HepG2 (cell line): Measurements from ENCODE around the gene PUS7.

Source experiments
- CCAR2 ChIP-seq: fragments of 200-400 bp; formaldehyde crosslinking; optimal IDR thresholded peaks from 2 replicates; pipeline ENCODE3; 2018; ENCODE audit warnings: low read depth, mild to moderate bottlenecking, low read length, moderate library complexity
- CTCF ChIP-seq: sonication (generic); formaldehyde crosslinking; IDR thresholded peaks from 2 replicates; pipeline ENCODE4 v1.5.0; 2020; ENCODE audit warnings: mild to moderate bottlenecking, missing genetic modification reagents, moderate library complexity
- MYC ChIP-seq: sonication (generic); formaldehyde crosslinking; IDR thresholded peaks from 2 replicates; pipeline ENCODE4 v1.9.0; 2021; ENCODE audit warnings: missing genetic modification reagents, borderline replicate concordance
- ONECUT2 ChIP-seq: sonication (generic); formaldehyde crosslinking; IDR thresholded peaks from 2 replicates; pipeline ENCODE4 v1.4.0; 2020; ENCODE audit warnings: missing genetic modification reagents
- PRDM15 ChIP-seq: sonication (generic); formaldehyde crosslinking; IDR thresholded peaks from 2 replicates; pipeline ENCODE4 v1.4.0; 2020; ENCODE audit warnings: missing genetic modification reagents
- TOE1 ChIP-seq: sonication (generic); formaldehyde crosslinking; IDR thresholded peaks from 2 replicates; pipeline ENCODE4 v1.4.0; 2020; ENCODE audit warnings: mild to moderate bottlenecking, missing genetic modification reagents
- ZFP37 ChIP-seq: sonication (generic); formaldehyde crosslinking; IDR thresholded peaks from 2 replicates; pipeline ENCODE4 v1.4.0; 2020; ENCODE audit warnings: missing genetic modification reagents, borderline replicate concordance
- ZNF670 ChIP-seq: sonication (generic); formaldehyde crosslinking; IDR thresholded peaks from 2 replicates; pipeline ENCODE4 v1.8.0; 2022; ENCODE audit warnings: mild to moderate bottlenecking, missing genetic modification reagents, borderline replicate concordance

- no peak for TF ChIP-seq CCAR2
- TF ChIP-seq ZFP37 = no peak
- TF ChIP-seq ZNF670 = no peak
- no peak for TF ChIP-seq PRDM15 (CRISPR knock-in tag)
- no peak for TF ChIP-seq CTCF (CRISPR knock-in tag)
- no peak for TF ChIP-seq MYC (CRISPR knock-in tag)
- no peak for TF ChIP-seq TOE1 (CRISPR knock-in tag)
- TF ChIP-seq ONECUT2 (CRISPR knock-in tag) = no peak
Measured at GRCh38 chr7:105493923-105494315, 28.2 kb downstream of the PUS7 start.
